Keratinocyte (primary cell): Measurements from ENCODE around the gene SFXN3.

ENCODE experiments used
- CTCF ChIP-seq, 3 experiments: IDR thresholded peaks in 1 of 3; conservative IDR thresholded peaks in 1 of 3; optimal IDR thresholded peaks in 1 of 3; 2 replicates in 2 of 3; 3 replicates in 1 of 3; pipeline versions ENCODE3 to v1.5.1; 2011; ENCODE audit warnings: low read length in 3 of 3, mild to moderate bottlenecking in 3 of 3, moderate library complexity in 2 of 3, control low read depth in 1 of 3, inconsistent platforms in 1 of 3; ENCODE audit not compliant: insufficient read depth in 2 of 3; ENCODE audit errors: extremely low read depth in 1 of 3
- EZH2 ChIP-seq: IDR thresholded peaks from one replicate; pipeline ENCODE4 v1.6.1; 2012; ENCODE audit warnings: inconsistent platforms, mild to moderate bottlenecking, low read length, moderate library complexity

- no peak for TF ChIP-seq CTCF (optimal IDR thresholded peaks at IDR 0.05 in 1 of 3, IDR thresholded peaks at IDR 0.05 in 1 of 3, conservative IDR thresholded peaks at IDR 0.05 in 1 of 3; ENCODE audit: extremely low read depth in 1 of 3, insufficient read depth in 2 of 3, low read length in 3 of 3)
- no peak for TF ChIP-seq EZH2
Observed at GRCh38 chr10:101031796-101032636, 982 bp downstream of the SFXN3 start.
